HepG2 (cell line): ENCODE results near the gene SCUBE1. TPM values are rescaled to one million over a fixed set of nuclear protein-coding genes. Genes with fewer than 3 reads are reported as not detected.

Experiments
- ATAC-seq: fragments of 200-7000 bp; cut with Tn5 transposase; 3 replicates; pipeline ENCODE4 v1.9.1; 2020; ENCODE audit warnings: mild to moderate bottlenecking, moderate library complexity
- BruUV-seq: library from RNA; stranded (reverse); fragments of 400-500 nt; replicated peaks from 2 replicates; lab custom pipeline; 2021; lab: Mats Ljungman, UMichigan
- CTCF ChIA-PET: fragments of 300-600 bp; formaldehyde crosslinking; extraction: SDS; loops from one replicate; lab custom pipeline; 2021; ENCODE audit warnings: low total read pairs, inconsistent platforms, low intra/inter-chr PET ratio; lab: Yijun Ruan, JAX
- POLR2A ChIA-PET: fragments of 350-600 bp; sonication (Branson Sonifier 250); formaldehyde crosslinking; loops from one replicate; lab custom pipeline; 2020; ENCODE audit warnings: antibody characterized with exemption, inconsistent platforms; lab: Yijun Ruan, JAX
- DNase-seq: peaks from one replicate; pipeline ENCODE4 v3.0.0-alpha.2; 2015; ENCODE audit warnings: low spot score
- FAIRE-seq: peaks from 3 replicates; lab custom pipeline; 2011; peaks lifted over from hg19 to GRCh38; lab: Jason Lieb, UNC
- H2AFZ ChIP-seq: one replicate; pipeline ENCODE4 v1.6.1; 2011; ENCODE audit warnings: low read length, inconsistent platforms
- H3K27ac ChIP-seq: fragments of 300-600 bp; 3 replicates; pipeline ENCODE4 v1.8.0; 2011; ENCODE audit warnings: mixed run types, mild to moderate bottlenecking, mixed read lengths, low read length, inconsistent platforms; ENCODE audit not compliant: insufficient read depth; ENCODE audit errors: extremely low read length
- H3K27me3 ChIP-seq, 2 experiments: fragments of 200-600 bp in 1 of 2; 2 replicates in 1 of 2; 3 replicates in 1 of 2; pipeline versions ENCODE4 v1.6.0 to v1.8.0; 2011; ENCODE audit warnings: low read length in 2 of 2, mild to moderate bottlenecking in 2 of 2, moderate library complexity in 2 of 2, inconsistent platforms in 1 of 2; ENCODE audit not compliant: insufficient read depth in 2 of 2, control insufficient read depth in 1 of 2
- H3K36me3 ChIP-seq, 2 experiments: fragments of 200-600 bp in 1 of 2; replicated peaks in 1 of 2; 2 replicates in 1 of 2; 3 replicates in 1 of 2; pipeline versions ENCODE4 v1.5.1 to v1.8.0; 2011; ENCODE audit warnings: low read length in 2 of 2, inconsistent platforms in 1 of 2; ENCODE audit not compliant: insufficient read depth in 2 of 2, control insufficient read depth in 1 of 2
- H3K4me1 ChIP-seq: 2 replicates; pipeline ENCODE4 v1.5.1; 2012; ENCODE audit warnings: low read length, inconsistent platforms; ENCODE audit not compliant: insufficient read depth
- H3K4me2 ChIP-seq: 2 replicates; pipeline ENCODE4 v1.6.0; 2011; ENCODE audit warnings: low read depth, low read length, inconsistent platforms
- H3K4me3 ChIP-seq, 3 experiments: fragments of 200-600 bp in 1 of 3; sonication (generic), shearing (Covaris generic) in 1 of 3; replicated peaks in 1 of 3; 2 replicates each; pipeline ENCODE4 v1.5.1; 2011 to 2016; ENCODE audit warnings: low read length in 3 of 3, inconsistent platforms in 2 of 3, low read depth in 2 of 3, mild to moderate bottlenecking in 2 of 3, control low read depth in 1 of 3, mixed read lengths in 1 of 3; ENCODE audit not compliant: insufficient read depth in 1 of 3
- H3K79me2 ChIP-seq: one replicate; pipeline ENCODE4 v1.6.1; 2011; ENCODE audit warnings: low read length, inconsistent platforms; ENCODE audit not compliant: insufficient read depth
- H3K9ac ChIP-seq: 2 replicates; pipeline ENCODE4 v1.6.0; 2011; ENCODE audit warnings: mild to moderate bottlenecking, low read depth, low read length, inconsistent platforms; ENCODE audit not compliant: insufficient read depth
- H3K9me3 ChIP-seq: 2 replicates; pipeline ENCODE4 v1.5.1; 2012; ENCODE audit warnings: mild to moderate bottlenecking, low read length
- H4K20me1 ChIP-seq: 2 replicates; pipeline ENCODE4 v1.6.0; 2011; ENCODE audit warnings: inconsistent platforms, mild to moderate bottlenecking, low read length, moderate library complexity; ENCODE audit not compliant: insufficient read depth
- CC2D1A ChIP-seq: sonication (generic); formaldehyde crosslinking; IDR thresholded peaks from 2 replicates; pipeline ENCODE4 v1.8.1; 2023; ENCODE audit warnings: mild to moderate bottlenecking, missing genetic modification reagents
- CERS6 ChIP-seq: sonication (generic); formaldehyde crosslinking; IDR thresholded peaks from 2 replicates; pipeline ENCODE4 v1.5.0; 2020; ENCODE audit warnings: missing genetic modification reagents
- DPF2 ChIP-seq: sonication (generic); formaldehyde crosslinking; IDR thresholded peaks from 2 replicates; pipeline ENCODE4 v1.4.0; 2020; ENCODE audit warnings: mild to moderate bottlenecking, low read depth, missing genetic modification reagents, borderline replicate concordance
- FOXP4 ChIP-seq: sonication (generic); formaldehyde crosslinking; IDR thresholded peaks from 2 replicates; pipeline ENCODE4 v1.4.0; 2020; ENCODE audit warnings: missing genetic modification reagents
- IKZF1 ChIP-seq: fragments of 450-650 bp; IDR thresholded peaks from 2 replicates; pipeline ENCODE4 v1.7.1; 2016
- MBNL3 ChIP-seq: fragments of 250-450 bp; sonication (Bioruptor Pico); conservative IDR thresholded peaks from 2 replicates; pipeline ENCODE4 v1.8.0; 2022; ENCODE audit warnings: mild to moderate bottlenecking, inconsistent platforms
- ONECUT2 ChIP-seq: sonication (generic); formaldehyde crosslinking; IDR thresholded peaks from 2 replicates; pipeline ENCODE4 v1.4.0; 2020; ENCODE audit warnings: missing genetic modification reagents
- PBX2 ChIP-seq: IDR thresholded peaks from 2 replicates; pipeline ENCODE4 v1.6.1; 2016; ENCODE audit warnings: control low read depth
- PHF20 ChIP-seq: sonication (generic); formaldehyde crosslinking; IDR thresholded peaks from 2 replicates; pipeline ENCODE4 v1.5.0; 2020; ENCODE audit warnings: mild to moderate bottlenecking, missing genetic modification reagents
- SMARCC2 ChIP-seq: fragments of 450-650 bp; IDR thresholded peaks from 2 replicates; pipeline ENCODE4 v1.6.1; 2017; ENCODE audit warnings: antibody characterized with exemption, mild to moderate bottlenecking
- TCF7 ChIP-seq: sonication (generic); IDR thresholded peaks from 2 replicates; pipeline ENCODE4 v1.6.1; 2016; ENCODE audit warnings: antibody characterized with exemption, low read depth
- ZBTB3 ChIP-seq: sonication (generic); formaldehyde crosslinking; IDR thresholded peaks from 2 replicates; pipeline ENCODE4 v1.4.0; 2020; ENCODE audit warnings: low read depth, mild to moderate bottlenecking, moderate library complexity, missing genetic modification reagents, borderline replicate concordance
- ZBTB38 ChIP-seq: sonication (generic); formaldehyde crosslinking; IDR thresholded peaks from 2 replicates; pipeline ENCODE4 v1.5.1; 2020; ENCODE audit warnings: mild to moderate bottlenecking, missing genetic modification reagents
- ZFP1 ChIP-seq: IDR thresholded peaks from 2 replicates; pipeline ENCODE4 v1.6.1; 2016
- ZNF101 ChIP-seq: sonication (generic); formaldehyde crosslinking; IDR thresholded peaks from 2 replicates; pipeline ENCODE4 v1.4.0; 2020; ENCODE audit warnings: mild to moderate bottlenecking, low read depth, missing genetic modification reagents, borderline replicate concordance
- ZNF121 ChIP-seq: sonication (generic); formaldehyde crosslinking; IDR thresholded peaks from 2 replicates; pipeline ENCODE4 v1.5.0; 2020; ENCODE audit warnings: mild to moderate bottlenecking, missing genetic modification reagents
- ZNF484 ChIP-seq: sonication (generic); formaldehyde crosslinking; IDR thresholded peaks from 2 replicates; pipeline ENCODE4 v1.5.1; 2020; ENCODE audit warnings: mild to moderate bottlenecking, low read depth, missing genetic modification reagents, borderline replicate concordance
- ZNF589 ChIP-seq: sonication (generic); formaldehyde crosslinking; conservative IDR thresholded peaks from 2 replicates; pipeline ENCODE4 v1.8.0; 2022; ENCODE audit warnings: mild to moderate bottlenecking, moderate library complexity, missing genetic modification reagents
- WGBS: methylation state at CpG from one replicate; pipeline ENCODE4 v1.1.6; 2017; ENCODE audit warnings: low lambda C conversion rate; 5-methylcytosine and 5-hydroxymethylcytosine counted together
- in situ Hi-C: cut with HindIII; loops from 2 replicates; pipeline ENCODE4 v1.10.0; 2017; ENCODE audit warnings: low pct_unique_long_range_greater_than_20kb; ENCODE audit not compliant: extremely low pct_ligation_motif_present
- intact Hi-C: fragments of 100-400 bp; cut with micrococcal nuclease; formaldehyde crosslinking; loops from one replicate; pipeline ENCODE4 v1.10.0; 2022; ENCODE audit not compliant: unreplicated experiment
- polyA plus RNA-seq, 8 experiments: library from polyadenylated mRNA; depleted of rRNA in 3 of 8; stranded (reverse) in 7 of 8; unstranded in 1 of 8; fragments of >200 nt; fragmentation: Illumina TruSeq in 4 of 8; extraction: Trizol in 4 of 8; gene quantifications; 2 replicates each; pipeline versions ENCODE4 v1.2.1 to v1.2.3, GENCODE V29; 2011 to 2016; ENCODE audit warnings: low read depth in 4 of 8, missing spikeins in 1 of 8, mixed read lengths in 1 of 8; ENCODE audit not compliant: insufficient read depth in 1 of 8
- total RNA-seq, 5 experiments: library from RNA; depleted of rRNA; stranded (reverse); fragments of >200 nt; fragmentation: Illumina TruSeq; extraction: Trizol; gene quantifications; 2 replicates each; pipeline ENCODE4 v1.2.3, GENCODE V29; 2016; ENCODE audit warnings: low read depth in 1 of 5

The SCUBE1 gene
- total and polyA plus RNA-seq, 2 of the 13 experiments (the other 11 are each of a cell fraction or from before 2014, with no cell fraction given): under 0.01 to 0.05 TPM

GRCh38 chr22:43222987-43223386, 120.2 kb downstream of the SCUBE1 start:
- Histone ChIP-seq H3K4me3 (no peak overlapping the region), H3K79me2 (no peaks in the 10 kb centered on the region), H3K27me3 (peaks cover 14 to 54% of the 10 kb centered on the region in 2 experiments), H3K4me2 (no peak overlapping the region), H3K4me1 (peaks cover 12% of the 10 kb centered on the region; the same call in 1 of the 2 replicates), H3K36me3 (no peaks in the 10 kb centered on the region), H3K9ac (no peak overlapping the region), H4K20me1 (no peaks in the 10 kb centered on the region), H3K27ac (no peak overlapping the region), H2AFZ (no peak overlapping the region), H3K9me3 (no peaks in the 10 kb centered on the region)
- TF ChIP-seq CC2D1A (CRISPR knock-in tag): no peak
- no peak for TF ChIP-seq DPF2 (CRISPR knock-in tag)
- TF ChIP-seq FOXP4 (CRISPR knock-in tag): no peak
- no peak for TF ChIP-seq SMARCC2
- TF ChIP-seq IKZF1: no peak
- no peak for TF ChIP-seq ZNF121 (CRISPR knock-in tag)
- no peak for TF ChIP-seq ZBTB3 (CRISPR knock-in tag)
- no peak for TF ChIP-seq ZFP1 (CRISPR knock-in tag)
- TF ChIP-seq ZNF101 (CRISPR knock-in tag): no peak
- TF ChIP-seq CERS6 (CRISPR knock-in tag): no peak
- no peak for TF ChIP-seq ZBTB38
- TF ChIP-seq ZNF484 (CRISPR knock-in tag): no peak
- no peak for TF ChIP-seq TCF7
- no peak for TF ChIP-seq ONECUT2
- TF ChIP-seq PHF20 (CRISPR knock-in tag): no peak
- no peak for TF ChIP-seq MBNL3 (CRISPR knock-in tag)
- no peak for TF ChIP-seq PBX2 (CRISPR knock-in tag)
- TF ChIP-seq ZNF589 (CRISPR knock-in tag): no peak
- no TSS peak for BruUV-seq
- DNase-seq: no peak
- intact Hi-C loops: no loop called here
- WGBS: 73% methylated on average over 9 of the region's 13 CpGs
- CTCF ChIA-PET: no interaction called here
- in situ Hi-C loops: no loop called here
- POLR2A ChIA-PET: no interaction called here
- ATAC-seq: no peak
- no peak for FAIRE-seq
